ENCODE results near the gene PRXL2B.

DNA sequence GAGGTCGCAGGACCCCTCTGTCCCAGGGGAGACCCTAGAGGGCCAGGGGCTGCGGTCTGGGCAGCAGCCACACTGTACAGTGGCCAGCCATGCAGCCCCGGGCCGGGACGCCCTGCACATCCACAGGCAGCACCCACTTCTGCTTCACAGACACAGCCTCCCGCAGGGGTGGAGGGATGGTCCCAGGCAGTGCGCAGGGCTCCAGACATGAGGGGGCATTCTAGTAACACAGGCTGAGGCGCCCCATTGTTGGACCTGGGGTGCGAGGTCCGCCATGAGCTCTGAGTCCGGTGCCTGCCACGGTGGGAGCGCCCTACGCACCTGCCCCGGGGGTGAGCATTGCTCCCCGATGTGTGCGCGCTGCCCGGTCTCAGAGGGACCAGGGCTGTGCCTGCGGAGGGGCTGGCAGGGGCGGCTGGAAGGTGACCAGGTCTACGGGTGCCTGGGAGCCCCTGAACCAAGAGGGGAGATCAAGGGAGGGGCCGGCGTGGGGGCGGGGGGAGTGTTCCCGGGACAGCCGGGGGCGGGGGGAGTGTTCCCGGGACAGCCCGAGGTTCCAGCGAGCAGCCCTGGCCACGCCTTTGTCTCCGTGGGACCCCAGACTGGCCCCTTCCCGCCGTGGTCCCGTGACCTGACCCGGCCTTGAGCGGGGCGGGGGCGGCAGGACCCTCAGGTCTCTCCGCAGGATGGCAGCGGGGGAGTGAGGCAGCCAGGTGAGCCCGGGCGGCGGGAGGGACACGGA is 41.8 kb downstream of the PRXL2B start:
- TF ChIP-seq CTCF (conservative IDR thresholded peaks at IDR 0.05 in 1 of 2, IDR thresholded peaks at IDR 0.05 in 1 of 2; ENCODE audit: low read depth in 1 of 2, low read length in 2 of 2) (no peak), EZH2 (IDR thresholded peaks at IDR 0.05; ENCODE audit: low read length, missing control alignments) (peak; percentile 61)
